Fibroblast of villous mesenchyme (primary cell): Measurements from ENCODE around the gene MAGI2. TPM values are rescaled to one million over a fixed set of nuclear protein-coding genes. Genes with fewer than 3 reads are reported as not detected.

ENCODE experiments used
- DNase-seq: peaks from one replicate; pipeline ENCODE4 v3.0.0-alpha.2; 2010; ENCODE audit warnings: low read depth
- H3K4me3 ChIP-seq: 2 replicates; pipeline ENCODE4 v1.5.1; 2011; ENCODE audit warnings: low read depth, mild to moderate bottlenecking, low read length
- CTCF ChIP-seq: IDR thresholded peaks from 2 replicates; pipeline ENCODE4 v1.5.1; 2012; ENCODE audit warnings: low read depth, mild to moderate bottlenecking, low read length; ENCODE audit not compliant: insufficient read depth
- total RNA-seq: library from RNA; depleted of rRNA; stranded (reverse); fragments of >200 nt; gene quantifications from 2 replicates; pipeline ENCODE4 v1.2.3, GENCODE V29; 2012

Gene MAGI2
- total RNA-seq, 1 donor: 24.6 TPM

GRCh38 chr7:78955329-78955728, 498.1 kb downstream of the MAGI2 start:
- DNase-seq: no peak
- H3K4me3 ChIP-seq: no peak overlapping the region
- no peak for TF ChIP-seq CTCF

- no peak for TF ChIP-seq CTCF
- DNase-seq: peak; percentile 1
- H3K4me3 ChIP-seq: no peak overlapping the region
These were observed 499.6 kb downstream of the MAGI2 start for GRCh38 chr7:78953726-78954363.

GRCh38 chr7:78953090-78953489, 500.4 kb downstream of the MAGI2 start:
- peak; percentile 18 for DNase-seq
- H3K4me3 ChIP-seq: no peak overlapping the region
- TF ChIP-seq CTCF: no peak

- DNase-seq: no peak
- no peak for TF ChIP-seq CTCF
- H3K4me3 ChIP-seq: no peak overlapping the region
These were observed 513.8 kb downstream of the MAGI2 start for GRCh38 chr7:78939669-78940068.

- no peak overlapping the region for H3K4me3 ChIP-seq
- peak; percentile 13 for TF ChIP-seq CTCF
- peak; percentile 32 for DNase-seq
These were observed 528.9 kb downstream of the MAGI2 start for GRCh38 chr7:78924581-78924980.

GRCh38 chr7:78912781-78913180, 540.7 kb downstream of the MAGI2 start:
- DNase-seq: no peak
- no peak overlapping the region for H3K4me3 ChIP-seq
- TF ChIP-seq CTCF: no peak

GRCh38 chr7:78906735-78907134, 546.7 kb downstream of the MAGI2 start:
- no peak for DNase-seq
- TF ChIP-seq CTCF: no peak
- no peak overlapping the region for H3K4me3 ChIP-seq
